Heart left ventricle (tissue), 16 donors: ENCODE measurements around the gene ZNF474. TPM values are rescaled to one million over a fixed set of nuclear protein-coding genes. Genes with fewer than 3 reads are reported as not detected.

Source experiments
- ATAC-seq, 4 donors: fragments of 200-7000 bp; cut with Tn5 transposase; one replicate each; pipeline ENCODE4 v1.9.1; 2020 to 2022; ENCODE audit warnings: moderate library complexity in 4 of 4, mild to moderate bottlenecking in 3 of 4, moderate number of reproducible peaks in 1 of 4
- DNase-seq, 5 donors: peaks; one replicate each; pipeline ENCODE4 v3.0.0-alpha.2; 2020
- H3K27ac ChIP-seq, 12 donors: fragments of 200-600 bp; sonication (generic) in 4 of 12; one replicate each; pipeline versions ENCODE4 v1.5.0 to v1.8.0; 2016 to 2022; ENCODE audit warnings: mild to moderate bottlenecking in 2 of 12
- H3K27me3 ChIP-seq, 9 donors: fragments of 200-600 bp; sonication (generic) in 2 of 9; one replicate each; pipeline versions ENCODE4 v1.5.1 to v1.8.0; 2016 to 2022; ENCODE audit warnings: mild to moderate bottlenecking in 3 of 9
- H3K36me3 ChIP-seq, 9 donors: fragments of 200-600 bp; sonication (generic) in 2 of 9; one replicate each; pipeline versions ENCODE4 v1.5.0 to v1.8.0; 2018 to 2022; ENCODE audit warnings: mild to moderate bottlenecking in 2 of 9
- H3K4me1 ChIP-seq, 12 donors: fragments of 200-600 bp; sonication (generic) in 4 of 12; one replicate each; pipeline versions ENCODE4 v1.5.0 to v1.8.0; 2016 to 2022; ENCODE audit warnings: mild to moderate bottlenecking in 3 of 12
- H3K4me3 ChIP-seq, 12 donors: fragments of 200-600 bp; sonication (generic) in 4 of 12; one replicate each; pipeline versions ENCODE4 v1.5.0 to v1.8.0; 2017 to 2022; ENCODE audit warnings: mild to moderate bottlenecking in 9 of 12, moderate library complexity in 4 of 12
- H3K9me3 ChIP-seq, 12 donors: fragments of 200-600 bp; sonication (generic) in 4 of 12; one replicate each; pipeline versions ENCODE4 v1.5.0 to v1.8.0; 2016 to 2022; ENCODE audit warnings: mild to moderate bottlenecking in 1 of 12
- POLR2A ChIP-seq, 2 donors: fragments of 450-650 bp; IDR thresholded peaks; one replicate each; pipeline ENCODE4 v1.6.1; 2017; ENCODE audit warnings: antibody characterized with exemption in 2 of 2, mild to moderate bottlenecking in 2 of 2, moderate library complexity in 2 of 2
- WGBS, 4 donors: extraction: QIAGEN DNeasy Blood & Tissue Kit in 2 of 4; methylation state at CpG; one replicate each; pipeline versions ENCODE4 v1.1.5 to v1.1.7; 2013 to 2018; 5-methylcytosine and 5-hydroxymethylcytosine counted together
- intact Hi-C, 10 donors: fragments of 100-400 bp; cut with DNase I; formaldehyde crosslinking; loops; one replicate each; pipeline versions ENCODE4 v1.11.1 to v1.14.2; 2022
- polyA plus RNA-seq, 2 donors: library from polyadenylated mRNA; stranded (reverse); fragments of 200-250 nt; gene quantifications; one replicate each; pipeline ENCODE4 v1.2.3, GENCODE V29; 2013
- total RNA-seq, 9 donors: library from RNA; depleted of rRNA in 2 of 9; stranded (reverse); fragments of >200 nt in 2 of 9; fragmentation: NEBNext Ultra II Directional in 3 of 9; extraction: Animal tissue kit (Norgen Biotek cat#: 25700) in 3 of 9; gene quantifications; one replicate each; pipeline versions ENCODE4 v1.1.0 to v1.2.4, GENCODE V29; 2016 to 2023
- TF ChIP-seq, protein P1 (sequence below), 12 donors: fragments of 200-600 bp; sonication (generic) in 4 of 12; IDR thresholded peaks; one replicate each; pipeline versions ENCODE4 v1.5.0 to v1.8.0; 2018 to 2022; ENCODE audit warnings: antibody characterized with exemption in 12 of 12, mild to moderate bottlenecking in 5 of 12
- donor health status: ischemic (EF 13 %, LVEDD 7.1; RV severe dilation, severe dysfunction).
- donor health status: healthy with polysubstance abuse.
- donor health status: DM: no; HTN: yes; CAD: no.
- donor health status: DM: no; HTN: no; CAD: no.
- donor health status: ischemic (EF 25% LVEDD 6.9; RV normal size, moderate dysfunction).
- donor health status: ischemic (EF 25% LVEDD 5.7; RV mildly dilated, moderate dysfunction).
- donor health status: healthy.
- donor health status: DM: yes; HTN: yes; CAD: no.
- donor health status: ischemic (EF 35%, LVEDD 5.7; RV mildly dilated, moderate dysfunction).
- donor health status: nonischemic (EF 11% LVEDD 7.7; RV severe dilation, severe dysfunction).
- donor health status: DM: yes; HTN: yes; CAD: no.
- donor health status: PGD.
- donor health status: ischemic (EF 29% LVEDD 5.4; RV normal size, mild dysfunction).
- donor health status: nonischemic (EF 23%, LVEDD 6.1; RV moderate dilation, normal function).

ZNF474 gene
- total and polyA plus RNA-seq, 11 donors: 0.03 to 0.25 (median 0.16) TPM; not detected in 6

DNA sequence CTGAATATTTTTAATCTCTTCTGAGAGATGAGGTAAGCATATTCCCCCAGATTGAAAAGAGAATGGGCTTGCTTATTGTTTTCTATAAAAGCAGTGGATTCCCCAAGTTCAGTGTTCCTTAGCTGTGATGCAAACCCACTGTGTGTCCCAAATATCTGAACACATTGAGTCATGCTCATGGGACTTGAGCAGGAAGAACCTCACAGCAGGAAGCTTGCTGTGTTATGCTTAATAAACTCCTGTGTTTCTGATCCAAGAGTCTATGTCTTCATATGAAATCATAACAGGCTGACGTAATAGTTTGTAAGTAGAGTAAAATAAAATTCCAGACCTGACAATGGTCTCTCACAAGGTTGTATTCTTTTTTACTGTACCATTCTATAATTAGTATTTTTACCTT is 26.5 kb upstream of the ZNF474 start:
- Histone ChIP-seq H3K27ac (no peak overlapping the region), H3K9me3 (no peaks in the 10 kb centered on the region), H3K4me1 (no peaks in the 10 kb centered on the region), H3K27me3 (peaks cover 0 to 4% (median 0%) of the 10 kb centered on the region in 9 donors), H3K36me3 (no peaks in the 10 kb centered on the region), H3K4me3 (no peak overlapping the region)
- intact Hi-C loops: loop anchor here in 1 of 10 donors (5.0 kb wide), 1 partner anchor 141 kb away; the partner anchor contains the start of gene SRFBP1
- DNase-seq (no peak), ATAC-seq (no peak)
- WGBS, 4 donors: 41 to 62% (median 55%) methylated on average over 1 of the region's 1 CpG
- TF ChIP-seq, protein P1, sequence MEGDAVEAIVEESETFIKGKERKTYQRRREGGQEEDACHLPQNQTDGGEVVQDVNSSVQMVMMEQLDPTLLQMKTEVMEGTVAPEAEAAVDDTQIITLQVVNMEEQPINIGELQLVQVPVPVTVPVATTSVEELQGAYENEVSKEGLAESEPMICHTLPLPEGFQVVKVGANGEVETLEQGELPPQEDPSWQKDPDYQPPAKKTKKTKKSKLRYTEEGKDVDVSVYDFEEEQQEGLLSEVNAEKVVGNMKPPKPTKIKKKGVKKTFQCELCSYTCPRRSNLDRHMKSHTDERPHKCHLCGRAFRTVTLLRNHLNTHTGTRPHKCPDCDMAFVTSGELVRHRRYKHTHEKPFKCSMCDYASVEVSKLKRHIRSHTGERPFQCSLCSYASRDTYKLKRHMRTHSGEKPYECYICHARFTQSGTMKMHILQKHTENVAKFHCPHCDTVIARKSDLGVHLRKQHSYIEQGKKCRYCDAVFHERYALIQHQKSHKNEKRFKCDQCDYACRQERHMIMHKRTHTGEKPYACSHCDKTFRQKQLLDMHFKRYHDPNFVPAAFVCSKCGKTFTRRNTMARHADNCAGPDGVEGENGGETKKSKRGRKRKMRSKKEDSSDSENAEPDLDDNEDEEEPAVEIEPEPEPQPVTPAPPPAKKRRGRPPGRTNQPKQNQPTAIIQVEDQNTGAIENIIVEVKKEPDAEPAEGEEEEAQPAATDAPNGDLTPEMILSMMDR (IDR thresholded peaks at IDR 0.05): no peak
- TF ChIP-seq POLR2A (IDR thresholded peaks at IDR 0.05): no peak

DNA sequence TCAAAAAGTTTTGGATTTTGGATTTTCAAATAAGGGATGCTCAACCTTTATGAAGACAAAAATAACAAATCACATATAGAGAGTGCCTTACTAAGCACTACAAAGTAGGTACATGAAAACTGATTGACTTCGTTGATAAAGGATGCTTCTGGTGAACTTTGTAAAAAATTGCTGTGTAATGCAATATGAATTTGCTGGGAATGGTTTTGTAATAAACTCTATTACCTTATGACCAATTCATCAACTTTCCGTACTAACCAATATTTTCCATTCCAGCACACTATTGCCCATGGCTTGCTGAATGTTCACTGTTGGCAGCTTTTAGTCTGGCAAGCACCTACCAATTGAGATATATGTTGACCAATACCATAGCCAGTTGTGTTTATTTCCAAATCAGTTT is 23.4 kb upstream of the ZNF474 start:
- WGBS, 4 donors: 81 to 91% (median 88%) methylated on average over 2 of the region's 2 CpGs

DNA sequence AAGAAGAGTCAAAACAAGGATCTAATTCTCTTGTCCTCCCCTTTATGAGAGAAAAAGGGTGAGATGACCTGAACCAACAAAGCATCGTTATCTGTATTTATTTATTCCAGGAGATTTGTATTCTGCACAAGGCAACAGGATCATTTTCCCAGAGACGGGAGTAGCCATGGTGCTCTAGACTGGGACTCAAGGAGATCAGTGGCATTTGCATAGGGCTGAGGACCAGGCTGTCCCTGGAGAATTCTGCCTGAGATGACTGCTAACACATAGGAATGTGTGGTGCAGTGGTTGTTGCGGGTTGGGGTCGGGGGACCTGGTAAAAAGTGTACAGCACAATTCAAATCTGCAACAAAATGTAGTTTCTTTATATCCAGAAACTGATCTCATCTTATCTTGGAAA is 22.3 kb upstream of the ZNF474 start:
- intact Hi-C loops: no loop called here
- no peaks in the 10 kb centered on the region for H3K36me3 ChIP-seq
- no peaks in the 10 kb centered on the region for H3K4me1 ChIP-seq
- no peaks in the 10 kb centered on the region for H3K9me3 ChIP-seq
- DNase-seq: no peak
- WGBS, 4 donors: 81 to 89% (median 86%) methylated on average over 4 of the region's 4 CpGs
- no peak overlapping the region for H3K27ac ChIP-seq
- TF ChIP-seq POLR2A (IDR thresholded peaks at IDR 0.05): no peak
- TF ChIP-seq, protein P1 (IDR thresholded peaks at IDR 0.05): no peak
- H3K4me3 ChIP-seq: no peak overlapping the region
- no peak for ATAC-seq
- peaks cover 0 to 4% (median 0%) of the 10 kb centered on the region in 9 donors for H3K27me3 ChIP-seq

More for the DNA sequence above, 23.4 kb upstream of the ZNF474 start:
- Histone ChIP-seq H3K36me3 (no peaks in the 10 kb centered on the region), H3K4me3 (no peak overlapping the region), H3K27ac (no peak overlapping the region), H3K27me3 (peaks cover 0 to 4% (median 0%) of the 10 kb centered on the region in 9 donors), H3K4me1 (no peaks in the 10 kb centered on the region), H3K9me3 (no peaks in the 10 kb centered on the region)
- intact Hi-C loops: no loop called here
- DNase-seq (no peak), ATAC-seq (no peak)
- no peak for TF ChIP-seq POLR2A (IDR thresholded peaks at IDR 0.05)
- TF ChIP-seq, protein P1 (IDR thresholded peaks at IDR 0.05): no peak

DNA sequence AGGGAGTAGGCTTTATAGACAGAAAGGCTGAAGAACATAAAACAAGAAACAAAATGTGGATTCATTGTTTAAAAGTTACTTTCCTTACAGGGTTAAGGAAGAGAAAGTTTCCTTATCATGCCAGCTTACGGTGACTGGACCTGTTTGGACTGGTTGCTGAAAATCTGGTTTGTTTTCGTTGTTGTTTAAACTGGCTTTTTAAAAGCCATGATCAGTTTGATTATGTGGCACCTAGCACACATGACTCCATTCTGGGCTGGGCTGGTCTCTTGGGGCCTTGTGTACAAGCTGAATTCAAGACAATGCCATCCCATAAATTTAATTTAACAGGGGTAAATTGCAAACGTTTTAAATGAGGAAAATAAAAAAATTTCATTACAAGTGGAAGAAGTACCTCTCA is 18.4 kb upstream of the ZNF474 start:
- no peak overlapping the region for H3K4me3 ChIP-seq
- H3K36me3 ChIP-seq: no peaks in the 10 kb centered on the region
- no peak overlapping the region for H3K27ac ChIP-seq
- intact Hi-C loops: no loop called here
- DNase-seq: no peak
- H3K9me3 ChIP-seq: no peaks in the 10 kb centered on the region
- TF ChIP-seq, protein P1 (IDR thresholded peaks at IDR 0.05): no peak
- TF ChIP-seq POLR2A (IDR thresholded peaks at IDR 0.05): no peak
- H3K27me3 ChIP-seq: peaks cover 0 to 4% (median 0%) of the 10 kb centered on the region in 9 donors
- 48 to 62% (median 58%) methylated on average over 3 of the region's 3 CpGs for WGBS, 4 donors
- H3K4me1 ChIP-seq: no peaks in the 10 kb centered on the region
- ATAC-seq: no peak
